H1 (cell line): ENCODE data around the gene MCL1. TPM values are rescaled to one million over a fixed set of nuclear protein-coding genes. Genes with fewer than 3 reads are reported as not detected.

Experiments used
- KDM4A ChIP-seq: IDR thresholded peaks from one replicate; pipeline ENCODE4 v1.7.1; 2012; ENCODE audit warnings: low read depth, mild to moderate bottlenecking, moderate library complexity, low read length, inconsistent platforms; ENCODE audit not compliant: severe bottlenecking
- KDM5A ChIP-seq: fragments of 200-600 bp; IDR thresholded peaks from 2 replicates; pipeline ENCODE4 v1.7.1; 2012; ENCODE audit warnings: mild to moderate bottlenecking, low read length, inconsistent platforms, mixed read lengths
- PHF8 ChIP-seq: fragments of 200-600 bp; sonication (generic); conservative IDR thresholded peaks from 2 replicates; pipeline ENCODE4 v1.7.1; 2012; ENCODE audit warnings: low read depth, mild to moderate bottlenecking, inconsistent platforms, low read length, moderate library complexity
- TAF7 ChIP-seq: optimal IDR thresholded peaks from 2 replicates; pipeline ENCODE3; 2011; ENCODE audit warnings: low read depth, mild to moderate bottlenecking, inconsistent platforms, low read length, moderate library complexity, borderline replicate concordance
- TBP ChIP-seq: IDR thresholded peaks from 2 replicates; pipeline ENCODE4 v1.6.1; 2011; ENCODE audit warnings: low read depth, low read length, improper control_type of control experiment
- polyA plus RNA-seq, 7 experiments: library from polyadenylated mRNA; depleted of rRNA in 3 of 7; stranded (reverse) in 5 of 7; unstranded in 2 of 7; fragments of >200 nt in 5 of 7; fragments of 200-250 nt in 2 of 7; gene quantifications; 1 replicate in 5 of 7; 2 replicates in 1 of 7; 4 replicates in 1 of 7; pipeline versions ENCODE4 v1.2.1 to v1.2.3, GENCODE V29; 2011 to 2013; ENCODE audit warnings: missing spikeins in 2 of 7, mixed read lengths in 2 of 7
- total RNA-seq: library from RNA; stranded (reverse); fragmentation: NEBNext Ultra II Directional; extraction: Animal tissue kit (Norgen Biotek cat#: 25700); gene quantifications from 2 replicates; pipeline ENCODE4 v1.2.1, GENCODE V29; 2021
- TF ChIP-seq, protein P1 (sequence below): IDR thresholded peaks from 2 replicates; pipeline ENCODE4 v1.6.1; 2012; ENCODE audit warnings: low read length, inconsistent platforms

MCL1 gene
- total and polyA plus RNA-seq, 2 of the 8 experiments (the other 6 are each of a cell fraction or from before 2014, with no cell fraction given), result 61.1 to 218 TPM

DNA sequence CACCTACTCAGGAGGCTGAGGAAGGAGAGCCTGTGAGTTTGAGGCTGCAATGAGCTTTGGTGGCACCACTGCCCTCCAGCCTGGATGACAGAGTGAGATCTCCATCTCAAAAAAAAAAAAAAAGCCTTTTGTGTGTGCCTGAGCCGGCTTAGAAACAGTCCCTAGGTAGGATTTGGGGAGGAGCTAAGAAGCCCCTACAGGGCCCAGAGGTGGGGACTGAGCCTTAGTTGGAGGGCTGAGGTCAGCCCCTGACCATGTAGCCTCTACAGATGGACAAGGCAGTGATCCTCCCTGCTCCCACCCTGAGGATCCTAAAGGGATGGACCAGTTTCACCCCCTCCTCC, 27.7 kb downstream of the MCL1 start (continued):
- no peak for TF ChIP-seq TBP
- no peak for TF ChIP-seq TAF7
- no peak for TF ChIP-seq PHF8
- TF ChIP-seq, protein P1, sequence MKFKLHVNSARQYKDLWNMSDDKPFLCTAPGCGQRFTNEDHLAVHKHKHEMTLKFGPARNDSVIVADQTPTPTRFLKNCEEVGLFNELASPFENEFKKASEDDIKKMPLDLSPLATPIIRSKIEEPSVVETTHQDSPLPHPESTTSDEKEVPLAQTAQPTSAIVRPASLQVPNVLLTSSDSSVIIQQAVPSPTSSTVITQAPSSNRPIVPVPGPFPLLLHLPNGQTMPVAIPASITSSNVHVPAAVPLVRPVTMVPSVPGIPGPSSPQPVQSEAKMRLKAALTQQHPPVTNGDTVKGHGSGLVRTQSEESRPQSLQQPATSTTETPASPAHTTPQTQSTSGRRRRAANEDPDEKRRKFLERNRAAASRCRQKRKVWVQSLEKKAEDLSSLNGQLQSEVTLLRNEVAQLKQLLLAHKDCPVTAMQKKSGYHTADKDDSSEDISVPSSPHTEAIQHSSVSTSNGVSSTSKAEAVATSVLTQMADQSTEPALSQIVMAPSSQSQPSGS, result no peak
- no peak for TF ChIP-seq KDM4A
- TF ChIP-seq KDM5A, result no peak
